ENCODE data around the gene APBA2.

DNA sequence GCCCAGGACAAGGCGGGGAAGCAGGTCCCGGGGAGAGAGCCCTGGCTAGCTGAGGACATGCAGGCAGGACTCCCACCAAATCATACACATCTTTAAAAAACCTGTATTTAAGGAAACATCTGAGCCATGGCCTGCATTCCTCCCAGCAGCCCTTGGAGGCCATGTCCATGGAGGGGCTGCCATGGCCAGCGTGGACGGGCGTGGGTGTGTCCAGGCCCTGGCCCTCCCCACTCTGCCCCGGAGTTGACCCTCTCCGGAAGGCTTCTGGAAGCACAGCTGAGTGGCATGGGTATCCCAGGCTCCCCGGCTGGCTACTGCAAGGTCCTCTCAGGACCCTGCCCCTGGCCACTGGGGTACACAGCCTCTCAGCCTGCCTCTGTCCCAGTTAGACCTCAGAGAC lies 234.1 kb downstream of the APBA2 start:
- TF ChIP-seq EZH2 (IDR thresholded peaks at IDR 0.05; ENCODE audit: borderline replicate concordance, low read depth, low read length, severe bottlenecking) = no peak
- TF ChIP-seq, protein P1, sequence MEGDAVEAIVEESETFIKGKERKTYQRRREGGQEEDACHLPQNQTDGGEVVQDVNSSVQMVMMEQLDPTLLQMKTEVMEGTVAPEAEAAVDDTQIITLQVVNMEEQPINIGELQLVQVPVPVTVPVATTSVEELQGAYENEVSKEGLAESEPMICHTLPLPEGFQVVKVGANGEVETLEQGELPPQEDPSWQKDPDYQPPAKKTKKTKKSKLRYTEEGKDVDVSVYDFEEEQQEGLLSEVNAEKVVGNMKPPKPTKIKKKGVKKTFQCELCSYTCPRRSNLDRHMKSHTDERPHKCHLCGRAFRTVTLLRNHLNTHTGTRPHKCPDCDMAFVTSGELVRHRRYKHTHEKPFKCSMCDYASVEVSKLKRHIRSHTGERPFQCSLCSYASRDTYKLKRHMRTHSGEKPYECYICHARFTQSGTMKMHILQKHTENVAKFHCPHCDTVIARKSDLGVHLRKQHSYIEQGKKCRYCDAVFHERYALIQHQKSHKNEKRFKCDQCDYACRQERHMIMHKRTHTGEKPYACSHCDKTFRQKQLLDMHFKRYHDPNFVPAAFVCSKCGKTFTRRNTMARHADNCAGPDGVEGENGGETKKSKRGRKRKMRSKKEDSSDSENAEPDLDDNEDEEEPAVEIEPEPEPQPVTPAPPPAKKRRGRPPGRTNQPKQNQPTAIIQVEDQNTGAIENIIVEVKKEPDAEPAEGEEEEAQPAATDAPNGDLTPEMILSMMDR (IDR thresholded peaks at IDR 0.05; ENCODE audit: borderline replicate concordance, extremely low read depth, low read length, poor library complexity, severe bottlenecking) = no peak

Data from DND-41 (cell line).